ENCODE measurements around the gene PCBD2. TPM values are rescaled to one million over a fixed set of nuclear protein-coding genes. Genes with fewer than 3 reads are reported as not detected.

PCBD2 gene
- total and polyA plus RNA-seq, 2 of the 4 experiments (the other 2 are of a cell fraction), result 2.2 to 2.7 TPM

GRCh38 chr5:134964359-134965270, 59.7 kb downstream of the PCBD2 start:
- H2BK120ac ChIP-seq (ENCODE audit: low read depth, low read length), result no peak overlapping the region
- no peak overlapping the region for H3K23ac ChIP-seq (ENCODE audit: low read depth, low read length)
- no peak overlapping the region for H3K27ac ChIP-seq (ENCODE audit: insufficient read depth, low read length)
- no peaks in the 10 kb centered on the region for H3K9me3 ChIP-seq (ENCODE audit: control insufficient read depth, insufficient read depth, low read length)
- in situ Hi-C loops (cut with MboI; ENCODE audit: low sequenced_read_pairs), result no loop called here
- no peak overlapping the region for H3K4ac ChIP-seq (ENCODE audit: low read depth, low read length)
- H3K56ac ChIP-seq (ENCODE audit: extremely low read depth, insufficient read depth, low read length), result no peak overlapping the region
- H4K91ac ChIP-seq (ENCODE audit: insufficient read depth, low read depth, low read length), result no peak overlapping the region
- H3K79me1 ChIP-seq (ENCODE audit: low read depth in 1 of 2, low read length in 2 of 2), result no peaks in the 10 kb centered on the region
- intact Hi-C loops (cut with micrococcal nuclease), result no loop called here
- no CpG with 5 or more reads among the region's 12 CpGs for WGBS, 2 experiments (ENCODE audit: extremely low coverage in 2 of 2, insufficient read length in 1 of 2)
- H3K36me3 ChIP-seq (ENCODE audit: control insufficient read depth, insufficient read depth, low read length), result peaks cover 2% of the 10 kb centered on the region; the same call in 1 of the 2 replicates
- no peak overlapping the region for H4K5ac ChIP-seq (ENCODE audit: low read depth, low read length)
- dilution Hi-C loops (cut with HindIII; ENCODE audit: low sequenced_read_pairs, unreplicated experiment), result no loop called here
- no peaks in the 10 kb centered on the region for H3K4me1 ChIP-seq (ENCODE audit: control insufficient read depth, insufficient read depth, low read length)
- H2AK9ac ChIP-seq (replicated peaks; ENCODE audit: low read depth, low read length, poor library complexity), result no peak overlapping the region
- ChIA-PET POLR2A (ENCODE audit: unreplicated experiment) (no interaction called here), CTCF (interaction anchor here (1.1 kb wide), 1 partner anchor 15 kb away, joined by 4 read pairs; no protein-coding TSS in a partner anchor)
- no peaks in the 10 kb centered on the region for H4K20me1 ChIP-seq (ENCODE audit: insufficient read depth, low read length)
- no peak overlapping the region for H3K18ac ChIP-seq (ENCODE audit: low read depth, low read length)
- H3K27me3 ChIP-seq (ENCODE audit: control insufficient read depth, insufficient read depth, low read length), result no peaks in the 10 kb centered on the region
- no peak overlapping the region for H3K4me3 ChIP-seq (ENCODE audit: insufficient read depth, low read depth, low read length)
- BruUV-seq (replicated peaks), result no TSS peak
- H2BK5ac ChIP-seq (ENCODE audit: low read depth, low read length, poor library complexity, severe bottlenecking), result no peak overlapping the region
- H4K8ac ChIP-seq (ENCODE audit: low read depth in 2 of 2, low read length in 2 of 2), result no peak overlapping the region
- ATAC-seq (ENCODE audit: low read depth) (no peak), DNase-seq (no peak)
- H2AFZ ChIP-seq (replicated peaks; ENCODE audit: low read length, poor library complexity), result no peak overlapping the region
- no peak overlapping the region for H2BK15ac ChIP-seq (ENCODE audit: low read depth, low read length)
- H3K9ac ChIP-seq (ENCODE audit: low read depth, low read length), result no peak overlapping the region
- H2AK5ac ChIP-seq (ENCODE audit: low read depth, low read length), result no peak overlapping the region
- H3K4me2 ChIP-seq (ENCODE audit: low read depth, low read length), result no peak overlapping the region
- no peaks in the 10 kb centered on the region for H3K9me1 ChIP-seq (ENCODE audit: insufficient read depth, low read length)
- no peak overlapping the region for H3K14ac ChIP-seq (replicated peaks; ENCODE audit: low read depth, low read length)
- no peak overlapping the region for H2BK20ac ChIP-seq (ENCODE audit: low read depth, low read length)
- no peak for TF ChIP-seq CEBPB (IDR thresholded peaks at IDR 0.05; ENCODE audit: low read depth, low read length)
- TF ChIP-seq MAFK (IDR thresholded peaks at IDR 0.05; ENCODE audit: low read depth, low read length), result no peak
- no peak for TF ChIP-seq MAZ (IDR thresholded peaks at IDR 0.05; ENCODE audit: borderline replicate concordance, low read depth, low read length)
- TF ChIP-seq RFX5 (IDR thresholded peaks at IDR 0.05; ENCODE audit: low read depth, low read length), result no peak
- TF ChIP-seq USF2 (IDR thresholded peaks at IDR 0.05; ENCODE audit: low read depth, low read length), result no peak
- no peak for TF ChIP-seq CTCF (conservative IDR thresholded peaks at IDR 0.05; ENCODE audit: low read depth, low read length)
- TF ChIP-seq SMC3 (IDR thresholded peaks at IDR 0.05; ENCODE audit: low read depth, low read length), result no peak
- no peak for TF ChIP-seq POLR2A (IDR thresholded peaks at IDR 0.05; ENCODE audit: low read depth, low read length)
- no peak for TF ChIP-seq RCOR1 (IDR thresholded peaks at IDR 0.05; ENCODE audit: insufficient replicate concordance, low read length)
- TF ChIP-seq BHLHE40 (IDR thresholded peaks at IDR 0.05; ENCODE audit: low read depth, low read length), result no peak
- TF ChIP-seq RAD21 (IDR thresholded peaks at IDR 0.05; ENCODE audit: low read length), result no peak
- TF ChIP-seq ELK1 (IDR thresholded peaks at IDR 0.05; ENCODE audit: borderline replicate concordance, low read depth, low read length), result no peak
- no peak for TF ChIP-seq NFE2L2 (IDR thresholded peaks at IDR 0.05; ENCODE audit: low read depth, low read length)
- no peak for TF ChIP-seq CHD1 (IDR thresholded peaks at IDR 0.05; ENCODE audit: low read depth, low read length)
- no peak for TF ChIP-seq MXI1 (IDR thresholded peaks at IDR 0.05; ENCODE audit: borderline replicate concordance, low read depth, low read length)

Measured in IMR-90 (cell line).